ENCODE data around the gene SPNS2.

Gene SPNS2

GRCh38 chr17:4548061-4548461 lies 49.4 kb downstream of the SPNS2 start:
- no peak for TF ChIP-seq CTCF (conservative IDR thresholded peaks at IDR 0.05; ENCODE audit: low read depth, low read length)
- no peak for DNase-seq (ENCODE audit: low read depth)
- no peak overlapping the region for H3K4me3 ChIP-seq (ENCODE audit: low read length)

GRCh38 chr17:4548721-4549531 lies 50.2 kb downstream of the SPNS2 start:
- DNase-seq (ENCODE audit: low read depth), result no peak
- no peak for TF ChIP-seq CTCF (conservative IDR thresholded peaks at IDR 0.05; ENCODE audit: low read depth, low read length)
- H3K4me3 ChIP-seq (ENCODE audit: low read length), result no peak overlapping the region

GRCh38 chr17:4549781-4550533 lies 51.3 kb downstream of the SPNS2 start:
- DNase-seq (ENCODE audit: low read depth), result no peak
- H3K4me3 ChIP-seq (ENCODE audit: low read length), result no peak overlapping the region
- TF ChIP-seq CTCF (conservative IDR thresholded peaks at IDR 0.05; ENCODE audit: low read depth, low read length), result no peak

- DNase-seq (ENCODE audit: low read depth), result no peak
- no peak for TF ChIP-seq CTCF (conservative IDR thresholded peaks at IDR 0.05; ENCODE audit: low read depth, low read length)
- H3K4me3 ChIP-seq (ENCODE audit: low read length), result no peak overlapping the region
Observed at GRCh38 chr17:4550534-4551039, 51.9 kb downstream of the SPNS2 start.

- no peak for DNase-seq (ENCODE audit: low read depth)
- TF ChIP-seq CTCF (conservative IDR thresholded peaks at IDR 0.05; ENCODE audit: low read depth, low read length), result peak; percentile 26
- no peak overlapping the region for H3K4me3 ChIP-seq (ENCODE audit: low read length)
Observed at GRCh38 chr17:4551141-4551540, 52.5 kb downstream of the SPNS2 start.

GRCh38 chr17:4551796-4552525 lies 53.3 kb downstream of the SPNS2 start:
- no peak for TF ChIP-seq CTCF (conservative IDR thresholded peaks at IDR 0.05; ENCODE audit: low read depth, low read length)
- H3K4me3 ChIP-seq (ENCODE audit: low read length), result no peak overlapping the region
- no peak for DNase-seq (ENCODE audit: low read depth)
